Stimulated activated CD8-positive, alpha-beta memory T cell treated with anti-CD3 and anti-CD28 coated beads, Interleukin-15, amount 100 ng/mL, for 1 hour (primary cell): Measurements from ENCODE around the gene PAK4.

ENCODE experiments used
- DNase-seq: peaks from one replicate; pipeline ENCODE4 v3.0.0-alpha.2; 2020; ENCODE audit warnings: low read depth

Gene PAK4

DNA sequence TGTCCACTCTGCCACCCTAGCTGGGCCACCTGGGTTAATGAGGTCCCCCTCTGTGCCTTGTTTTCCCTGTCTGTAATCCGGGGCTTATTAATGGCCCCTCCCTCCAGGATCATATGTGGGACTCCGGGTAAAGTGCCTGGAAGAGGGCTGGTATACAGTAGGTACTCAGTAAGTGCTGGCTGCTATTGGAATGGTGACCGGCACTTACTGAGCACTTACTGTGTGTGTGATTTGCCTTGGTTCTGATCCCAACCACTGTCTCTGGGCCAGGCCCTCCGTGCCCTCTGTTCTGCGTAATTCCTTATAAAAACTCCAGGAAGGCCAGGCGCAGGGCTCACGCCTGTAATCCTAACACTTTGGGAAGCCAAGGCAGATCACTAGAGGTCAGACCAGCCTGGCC lies 40.3 kb downstream of the PAK4 start:
- no peak for DNase-seq

DNA sequence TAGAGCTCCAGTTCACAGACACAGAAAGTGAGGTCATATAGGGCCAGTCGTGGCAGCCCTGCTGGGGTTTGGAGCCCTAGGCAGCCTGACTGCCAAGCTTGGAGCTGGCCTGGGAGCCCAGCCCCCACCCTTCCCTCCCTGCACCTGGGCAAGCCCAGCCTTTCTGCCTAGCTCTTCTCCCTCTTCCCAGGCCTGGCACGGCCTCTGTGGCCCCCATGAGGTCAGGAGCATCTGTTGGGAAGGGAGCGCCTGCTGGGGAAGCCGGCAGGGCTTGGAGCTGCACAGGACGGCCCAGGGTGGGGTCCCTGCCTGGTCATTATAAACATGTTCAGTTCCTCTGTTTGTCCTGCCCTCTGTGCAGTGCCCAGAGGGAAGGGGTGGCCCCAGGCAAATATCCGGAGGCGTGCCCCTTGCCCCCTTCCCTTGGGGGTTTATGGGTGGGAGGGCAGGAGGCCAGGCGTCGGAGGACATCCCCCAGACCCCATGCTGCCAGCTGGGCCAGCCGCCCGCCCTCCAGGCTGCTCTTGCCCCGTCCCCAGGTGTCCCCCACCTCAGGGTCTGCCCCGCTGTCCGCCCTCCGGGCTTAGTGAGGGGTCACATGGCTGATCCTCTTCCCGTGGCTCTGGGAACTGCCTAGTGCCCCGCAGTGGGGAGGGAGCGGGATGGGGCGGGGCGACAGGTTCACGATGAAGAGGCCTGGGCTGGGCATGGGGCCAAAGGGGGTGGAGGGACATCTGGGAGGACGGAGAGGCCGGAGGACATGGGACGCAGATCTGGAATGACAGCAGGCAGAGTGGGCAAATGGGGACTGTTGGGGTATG lies 41.2 kb downstream of the PAK4 start:
- no peak for DNase-seq

DNA sequence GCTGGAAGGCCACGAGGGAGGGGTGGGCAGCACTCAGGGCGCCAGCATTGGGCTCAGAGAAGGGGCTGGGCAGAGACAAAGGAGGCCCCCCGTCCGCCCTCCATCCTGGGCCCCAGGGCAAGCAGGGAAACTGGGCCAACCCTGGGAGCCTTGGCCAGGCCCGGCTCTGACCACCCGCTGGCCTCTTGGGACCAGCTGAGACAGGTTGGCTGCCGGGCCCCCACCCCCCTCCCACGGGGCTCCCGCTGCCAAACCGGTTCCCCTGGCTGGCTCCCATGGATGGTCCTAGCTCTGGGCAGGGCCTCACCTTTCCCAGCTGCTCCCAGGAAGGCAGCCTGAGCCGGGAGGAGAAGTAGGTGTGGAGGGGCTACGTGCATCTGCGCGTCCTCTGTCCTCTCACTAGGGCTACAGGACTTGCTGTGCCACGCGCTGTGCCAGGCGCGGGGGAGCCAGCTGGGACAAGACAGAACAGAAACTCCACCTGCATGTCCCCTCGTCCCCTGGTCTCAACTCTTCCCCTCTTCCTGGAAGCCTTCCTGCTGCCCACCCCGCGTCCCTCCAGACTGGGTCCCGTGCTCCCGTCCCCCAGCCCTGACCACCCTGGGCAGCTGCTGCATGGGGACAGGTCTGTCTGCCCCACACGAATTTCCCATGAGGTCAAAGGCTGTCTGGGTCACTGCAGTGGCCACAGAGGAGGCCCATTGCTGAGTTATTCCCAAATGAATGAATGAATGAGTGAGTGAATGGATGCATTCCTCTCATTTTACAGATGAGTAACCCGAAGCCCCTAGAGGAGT lies 42.1 kb downstream of the PAK4 start:
- DNase-seq, result no peak

DNA sequence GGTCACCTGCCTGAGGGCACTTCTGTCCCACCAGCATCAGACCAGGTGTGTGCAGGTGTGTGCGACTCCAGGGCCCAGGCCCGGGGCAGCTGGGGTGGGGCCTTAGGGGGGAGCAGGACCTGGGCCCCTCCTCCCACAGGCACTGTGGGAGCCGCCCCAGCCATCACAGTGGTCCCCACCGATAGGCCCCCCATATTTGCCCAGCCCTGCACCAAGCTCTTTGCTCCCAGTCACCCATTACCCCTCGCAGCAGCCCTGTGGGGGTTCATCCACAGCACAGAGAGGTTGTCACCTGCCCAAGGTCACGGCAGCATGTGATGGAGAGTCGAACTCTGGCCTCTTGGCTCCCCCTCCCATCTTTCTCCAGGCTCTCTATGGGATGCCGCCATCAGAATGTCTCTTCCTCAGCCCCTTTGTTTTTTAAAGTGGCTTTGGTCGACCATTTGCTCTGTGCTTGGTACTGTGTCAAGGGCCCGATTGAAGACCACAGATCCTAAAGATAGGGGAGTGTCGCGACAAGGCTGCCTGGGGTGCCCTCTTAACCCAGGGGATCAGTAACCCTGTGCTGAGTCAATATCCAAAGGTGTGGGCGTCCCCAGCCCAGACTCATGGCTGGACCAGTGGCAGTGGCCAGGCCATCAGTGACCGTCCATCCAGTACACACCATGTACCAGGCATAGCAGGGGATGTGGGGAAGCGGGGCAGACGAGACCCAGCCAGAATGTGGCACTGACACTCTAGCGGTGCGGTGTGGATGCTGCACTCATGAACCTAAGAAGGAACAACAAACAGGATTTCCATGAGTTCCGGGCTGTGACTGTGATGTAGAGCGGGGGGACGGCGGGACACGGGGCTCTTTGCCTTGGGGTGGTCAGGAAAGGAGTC lies 42.9 kb downstream of the PAK4 start:
- no peak for DNase-seq

DNA sequence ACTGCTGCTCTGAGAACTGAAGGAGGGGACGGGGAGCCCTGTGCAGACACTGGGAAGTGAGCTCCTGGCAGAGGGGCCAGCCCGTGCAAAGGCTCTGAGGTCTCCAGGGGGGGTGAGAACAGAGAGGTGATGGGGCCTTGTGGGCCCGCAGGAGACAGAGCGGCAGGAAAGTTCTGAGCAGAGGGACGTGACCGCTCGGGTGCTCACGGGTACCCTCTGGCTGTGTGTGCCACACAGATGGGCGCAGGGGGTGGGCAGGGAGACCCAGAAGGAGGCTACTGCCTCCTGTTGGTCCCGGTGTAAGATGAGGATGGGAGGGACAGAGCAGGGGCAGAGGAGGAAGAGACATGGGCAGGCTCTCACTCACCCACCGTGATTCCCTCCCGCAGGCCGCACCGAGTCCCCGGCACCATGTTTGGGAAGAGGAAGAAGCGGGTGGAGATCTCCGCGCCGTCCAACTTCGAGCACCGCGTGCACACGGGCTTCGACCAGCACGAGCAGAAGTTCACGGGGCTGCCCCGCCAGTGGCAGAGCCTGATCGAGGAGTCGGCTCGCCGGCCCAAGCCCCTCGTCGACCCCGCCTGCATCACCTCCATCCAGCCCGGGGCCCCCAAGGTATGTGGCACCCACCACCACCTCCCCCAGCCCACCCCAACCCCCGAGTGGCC lies 43.7 kb downstream of the PAK4 start:
- no peak for DNase-seq

DNA sequence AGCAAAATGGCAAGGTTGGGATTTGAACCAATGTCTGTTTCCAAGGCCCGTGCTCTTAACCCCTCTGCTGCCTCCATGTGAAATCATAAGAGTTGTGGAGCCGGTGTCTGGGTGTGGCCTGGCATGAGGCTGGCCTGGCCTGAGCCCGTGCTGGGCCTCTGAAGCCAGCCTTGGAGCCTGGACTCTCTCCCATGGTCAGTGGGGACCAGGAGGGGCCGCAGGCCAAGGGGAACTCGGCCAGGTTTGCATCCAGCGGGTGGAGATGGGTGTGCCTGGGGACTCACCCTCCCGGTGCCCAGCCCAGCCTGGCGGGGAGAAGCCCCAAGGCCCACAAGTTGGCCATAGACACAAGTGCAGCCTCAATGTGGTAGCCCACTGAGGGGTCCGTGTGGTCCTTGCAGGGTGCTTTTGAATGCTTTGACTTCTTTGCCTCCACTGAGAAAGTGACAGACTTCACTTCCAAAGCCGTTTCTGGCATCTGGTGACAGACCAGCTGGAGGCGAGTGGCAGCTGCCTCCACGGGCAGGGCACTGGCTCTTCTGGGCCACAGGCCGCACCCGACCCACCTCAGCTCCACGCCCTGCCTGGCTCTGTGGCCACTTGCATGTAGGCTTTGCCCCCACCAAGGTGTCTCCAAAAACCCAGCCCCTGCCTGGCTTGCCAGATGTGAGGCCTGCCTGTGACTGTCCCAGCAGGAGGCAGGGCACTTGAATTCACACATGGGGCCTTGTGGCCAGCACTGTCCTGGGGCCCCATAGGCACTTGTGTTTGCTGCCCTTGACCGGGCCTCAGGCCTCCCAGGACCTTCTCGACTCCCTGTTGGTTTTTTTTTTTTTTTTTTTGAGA lies 45.0 kb downstream of the PAK4 start:
- DNase-seq, result no peak

DNA sequence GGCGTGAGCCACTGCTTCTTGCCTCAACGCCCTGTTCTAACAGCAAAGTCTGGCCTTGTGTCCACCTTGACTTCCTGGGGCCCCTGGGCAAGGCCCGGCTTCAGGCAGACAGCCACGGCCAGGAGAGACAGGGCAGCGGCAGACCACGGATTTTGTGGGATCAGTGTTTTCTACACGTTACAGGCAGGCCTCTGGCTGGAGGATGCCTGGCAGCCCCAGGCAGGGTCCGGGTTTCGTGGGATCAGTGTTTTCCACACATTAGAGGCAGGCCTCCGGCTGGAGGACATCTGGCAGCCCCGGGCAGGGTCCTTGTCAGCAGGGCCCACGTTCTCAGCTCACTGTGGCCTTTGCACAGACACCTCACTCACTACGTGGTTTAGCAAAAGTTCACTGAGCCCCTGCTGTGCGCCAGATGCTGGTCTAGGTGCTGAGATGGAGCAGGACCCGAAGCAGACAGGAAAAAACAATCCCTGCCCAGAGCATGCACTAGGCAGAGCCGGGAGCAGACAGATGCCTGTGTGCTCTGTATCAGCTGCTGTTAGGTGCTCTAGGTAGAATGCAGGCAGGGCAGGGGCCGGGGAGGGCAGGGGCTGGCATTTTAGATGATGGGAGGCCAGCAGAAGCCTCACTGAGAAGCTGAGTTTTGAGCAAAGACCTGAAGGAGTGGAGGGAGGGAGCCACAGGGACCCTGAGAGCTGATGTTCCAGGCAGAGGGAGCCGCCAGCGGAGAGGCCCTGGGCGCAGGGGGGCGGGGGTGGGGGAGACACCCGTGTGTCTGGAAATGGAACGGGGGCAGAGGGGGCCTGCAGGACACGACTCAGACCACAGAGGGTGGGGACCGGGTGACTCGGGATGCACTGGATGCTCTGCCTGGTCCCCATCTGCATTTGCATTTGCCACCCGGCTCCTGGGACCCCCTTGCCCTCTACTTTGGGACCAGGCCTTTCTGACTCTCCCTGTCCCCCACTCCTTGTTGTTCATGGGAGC lies 46.2 kb downstream of the PAK4 start:
- DNase-seq, result no peak

DNA sequence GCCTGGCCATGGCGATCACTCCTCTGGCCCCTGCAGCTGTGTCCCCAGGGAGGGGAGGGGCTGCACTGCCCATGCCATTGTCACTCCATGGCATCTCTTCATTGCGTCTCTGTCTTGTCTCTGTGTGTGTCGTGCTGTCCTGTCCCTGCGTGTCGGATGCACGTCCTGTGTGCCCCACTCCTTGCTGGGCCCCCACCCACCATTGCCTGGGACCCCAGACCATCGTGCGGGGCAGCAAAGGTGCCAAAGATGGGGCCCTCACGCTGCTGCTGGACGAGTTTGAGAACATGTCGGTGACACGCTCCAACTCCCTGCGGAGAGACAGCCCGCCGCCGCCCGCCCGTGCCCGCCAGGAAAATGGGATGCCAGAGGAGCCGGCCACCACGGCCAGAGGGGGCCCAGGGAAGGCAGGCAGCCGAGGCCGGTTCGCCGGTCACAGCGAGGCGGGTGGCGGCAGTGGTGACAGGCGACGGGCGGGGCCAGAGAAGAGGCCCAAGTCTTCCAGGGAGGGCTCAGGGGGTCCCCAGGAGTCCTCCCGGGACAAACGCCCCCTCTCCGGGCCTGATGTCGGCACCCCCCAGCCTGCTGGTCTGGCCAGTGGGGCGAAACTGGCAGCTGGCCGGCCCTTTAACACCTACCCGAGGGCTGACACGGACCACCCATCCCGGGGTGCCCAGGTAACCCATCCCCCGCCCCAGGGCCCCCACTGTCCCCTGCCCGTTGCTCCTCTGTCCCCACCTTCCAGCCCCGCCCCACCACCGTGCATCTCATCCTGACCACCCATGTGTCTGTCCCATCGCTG lies 47.3 kb downstream of the PAK4 start:
- no peak for DNase-seq

DNA sequence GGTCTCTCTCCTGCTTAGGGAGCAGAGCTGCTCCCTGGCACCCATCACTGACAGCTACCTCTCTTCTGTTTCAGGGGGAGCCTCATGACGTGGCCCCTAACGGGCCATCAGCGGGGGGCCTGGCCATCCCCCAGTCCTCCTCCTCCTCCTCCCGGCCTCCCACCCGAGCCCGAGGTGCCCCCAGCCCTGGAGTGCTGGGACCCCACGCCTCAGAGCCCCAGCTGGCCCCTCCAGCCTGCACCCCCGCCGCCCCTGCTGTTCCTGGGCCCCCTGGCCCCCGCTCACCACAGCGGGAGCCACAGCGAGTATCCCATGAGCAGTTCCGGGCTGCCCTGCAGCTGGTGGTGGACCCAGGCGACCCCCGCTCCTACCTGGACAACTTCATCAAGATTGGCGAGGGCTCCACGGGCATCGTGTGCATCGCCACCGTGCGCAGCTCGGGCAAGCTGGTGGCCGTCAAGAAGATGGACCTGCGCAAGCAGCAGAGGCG lies 48.0 kb downstream of the PAK4 start:
- DNase-seq, result no peak

DNA sequence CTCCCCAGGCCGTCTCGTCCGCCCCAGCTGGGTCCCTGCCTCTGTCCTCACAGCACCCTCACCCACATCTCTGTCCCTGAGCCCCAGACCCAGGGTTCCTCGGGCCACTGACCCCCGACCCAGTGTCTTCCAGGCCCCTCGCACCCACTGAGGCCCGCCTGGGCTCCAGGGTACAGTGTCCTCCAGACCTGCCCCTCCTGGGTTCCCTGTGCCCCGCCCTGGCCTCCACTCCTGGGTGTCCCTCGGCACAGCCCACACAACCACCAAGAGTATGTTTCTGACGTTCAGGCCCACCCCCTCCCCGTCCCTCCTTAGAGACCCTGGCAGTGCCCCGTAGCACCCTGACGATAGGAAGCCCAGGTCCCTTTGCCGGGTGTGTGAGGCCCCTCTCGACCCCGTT lies 48.6 kb downstream of the PAK4 start:
- DNase-seq, result no peak

DNA sequence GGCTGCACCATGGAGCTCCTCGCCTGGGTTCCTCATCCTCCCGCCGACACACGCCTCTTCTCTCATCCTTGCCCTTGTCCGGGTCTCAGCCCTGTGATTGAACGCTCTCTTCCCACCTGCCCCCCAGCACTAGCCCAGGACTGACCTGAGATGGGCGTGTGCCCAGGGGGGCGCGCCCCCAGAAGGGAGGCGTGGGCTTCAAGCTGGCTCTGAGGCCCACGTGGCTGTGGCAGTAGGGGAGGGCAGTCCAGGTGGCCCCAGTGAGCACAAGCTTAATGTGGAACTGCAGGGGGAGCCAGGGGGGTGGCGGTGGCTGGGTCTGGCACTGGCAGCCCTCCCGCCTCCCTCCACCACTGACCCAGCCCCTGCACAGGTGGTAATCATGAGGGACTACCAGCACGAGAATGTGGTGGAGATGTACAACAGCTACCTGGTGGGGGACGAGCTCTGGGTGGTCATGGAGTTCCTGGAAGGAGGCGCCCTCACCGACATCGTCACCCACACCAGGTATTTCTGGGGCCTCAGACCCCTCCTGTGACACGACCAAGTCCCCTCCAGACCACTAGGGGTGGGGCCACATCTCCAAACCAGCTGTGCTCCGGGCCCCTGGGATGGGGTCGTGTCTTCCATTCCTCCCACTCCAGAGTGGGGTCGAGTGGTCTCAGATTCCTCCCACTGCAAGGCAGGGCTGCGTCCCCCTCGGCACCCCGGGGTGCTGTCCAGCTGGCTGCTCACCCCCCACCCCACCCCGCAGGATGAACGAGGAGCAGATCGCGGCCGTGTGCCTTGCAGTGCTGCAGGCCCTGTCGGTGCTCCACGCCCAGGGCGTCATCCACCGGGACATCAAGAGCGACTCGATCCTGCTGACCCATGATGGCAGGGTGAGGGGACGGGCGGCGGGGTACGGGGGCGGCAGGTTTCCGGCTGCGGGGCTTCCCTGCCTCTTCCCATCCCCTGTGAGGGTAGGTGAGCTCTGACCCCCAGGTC lies 49.3 kb downstream of the PAK4 start:
- DNase-seq, result no peak

DNA sequence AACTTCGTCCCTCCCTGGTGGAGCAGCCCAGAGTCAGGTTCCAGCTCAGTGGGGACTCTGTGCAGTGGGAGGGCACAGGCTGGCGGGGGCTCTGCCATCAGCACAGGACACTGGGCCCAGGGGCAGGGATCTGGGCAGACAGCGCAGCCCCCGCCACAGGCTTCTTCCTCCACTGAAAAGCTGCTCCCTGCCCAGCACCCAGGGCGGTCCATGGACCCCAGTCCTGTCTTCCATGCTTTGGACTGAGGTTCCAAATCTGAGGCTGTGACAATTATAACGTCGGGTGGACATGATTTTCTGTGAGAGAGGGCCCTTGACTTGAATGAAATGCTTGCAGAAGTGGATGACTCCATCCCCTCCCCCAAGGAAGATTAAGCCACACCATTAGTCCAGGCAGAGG lies 50.0 kb downstream of the PAK4 start:
- DNase-seq, result no peak

DNA sequence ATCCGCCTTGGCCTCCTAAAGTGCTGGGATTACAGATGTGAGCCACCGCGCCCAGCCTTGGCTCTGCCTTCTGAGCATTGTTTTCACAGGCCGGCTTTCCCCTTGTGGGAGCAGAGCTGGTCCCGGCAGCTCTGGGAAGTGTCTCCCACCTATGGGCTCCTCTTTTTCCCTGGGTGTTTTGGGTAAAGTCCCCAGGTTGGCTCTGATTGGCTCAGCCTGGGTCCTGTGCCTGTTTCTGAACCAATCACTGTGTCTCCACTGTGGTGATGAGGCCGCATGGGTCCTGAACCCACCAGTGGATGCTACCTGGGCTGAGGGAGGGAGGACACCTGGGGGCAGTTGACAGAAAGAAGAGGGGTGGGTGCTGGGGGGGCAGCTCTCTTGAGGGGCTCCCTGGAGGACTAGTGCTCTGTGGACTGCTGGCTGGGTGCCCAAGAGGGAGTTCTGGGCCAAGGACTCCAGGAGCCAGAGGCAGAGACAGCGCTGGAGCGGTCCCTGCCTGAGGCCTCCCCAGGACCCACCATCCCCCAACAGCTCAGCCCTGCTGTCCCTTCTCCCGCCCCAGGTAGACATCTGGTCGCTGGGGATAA lies 51.6 kb downstream of the PAK4 start:
- no peak for DNase-seq

DNA sequence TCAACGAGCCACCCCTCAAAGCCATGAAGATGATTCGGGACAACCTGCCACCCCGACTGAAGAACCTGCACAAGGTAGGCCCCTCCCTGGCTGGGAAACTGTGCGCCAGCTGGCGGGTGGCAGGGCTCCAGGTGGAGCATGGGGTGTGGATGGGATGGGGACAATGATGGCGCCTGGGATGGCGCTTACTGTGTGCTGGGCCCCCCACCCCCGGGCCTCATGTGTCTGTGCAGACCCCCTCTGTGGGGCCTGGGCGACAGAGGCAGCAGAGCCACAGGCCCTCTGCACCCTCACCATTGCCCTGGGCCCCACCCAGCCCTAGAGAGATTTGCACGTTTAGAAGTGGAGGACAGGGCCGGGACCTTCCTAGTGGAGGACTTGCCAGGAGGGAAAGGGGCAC lies 52.1 kb downstream of the PAK4 start:
- no peak for DNase-seq

DNA sequence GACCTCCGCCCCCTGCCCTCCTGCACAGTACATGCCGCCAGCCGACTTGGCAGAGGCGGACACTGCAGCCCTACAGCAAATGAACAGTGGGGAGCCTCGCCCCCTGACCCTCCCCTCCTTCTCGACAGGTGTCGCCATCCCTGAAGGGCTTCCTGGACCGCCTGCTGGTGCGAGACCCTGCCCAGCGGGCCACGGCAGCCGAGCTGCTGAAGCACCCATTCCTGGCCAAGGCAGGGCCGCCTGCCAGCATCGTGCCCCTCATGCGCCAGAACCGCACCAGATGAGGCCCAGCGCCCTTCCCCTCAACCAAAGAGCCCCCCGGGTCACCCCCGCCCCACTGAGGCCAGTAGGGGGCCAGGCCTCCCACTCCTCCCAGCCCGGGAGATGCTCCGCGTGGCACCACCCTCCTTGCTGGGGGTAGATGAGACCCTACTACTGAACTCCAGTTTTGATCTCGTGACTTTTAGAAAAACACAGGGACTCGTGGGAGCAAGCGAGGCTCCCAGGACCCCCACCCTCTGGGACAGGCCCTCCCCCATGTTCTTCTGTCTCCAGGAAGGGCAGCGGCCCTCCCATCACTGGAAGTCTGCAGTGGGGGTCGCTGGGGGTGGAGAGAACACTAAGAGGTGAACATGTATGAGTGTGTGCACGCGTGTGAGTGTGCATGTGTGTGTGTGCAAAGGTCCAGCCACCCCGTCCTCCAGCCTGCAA lies 52.9 kb downstream of the PAK4 start:
- no peak for DNase-seq

DNA sequence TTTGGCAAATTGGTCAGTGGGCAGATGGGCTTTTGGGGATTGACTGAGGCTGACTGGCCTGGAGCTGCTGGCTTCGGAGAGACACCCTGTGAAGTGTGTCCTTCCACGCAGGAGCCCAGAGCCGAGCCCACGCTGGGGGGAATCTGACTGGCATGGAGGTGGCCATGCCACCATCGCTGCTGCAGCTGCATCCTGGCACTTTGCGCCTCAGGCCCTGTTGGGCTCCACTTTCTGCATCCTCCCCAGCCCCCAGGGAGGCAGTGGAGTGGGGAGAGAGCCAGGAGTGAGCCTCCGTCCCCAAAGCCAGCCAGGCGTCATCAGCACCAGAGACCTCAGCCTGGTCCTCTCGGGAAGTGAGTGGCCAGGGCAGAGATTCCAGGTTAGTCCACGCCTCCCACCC lies 54.2 kb downstream of the PAK4 start:
- DNase-seq, result no peak
